RWPE2 (cell line): ENCODE results near the gene NAXE.

ENCODE experiments used
- ATAC-seq: fragments of 200-7000 bp; cut with Tn5 transposase; 3 replicates; pipeline ENCODE4 v1.9.1; 2021; ENCODE audit warnings: low read depth
- DNase-seq: peaks from one replicate; pipeline ENCODE4 v3.0.0-alpha.2; 2020; ENCODE audit warnings: low spot score
- H3K27ac ChIP-seq: fragments of 450-650 bp; 2 replicates; pipeline ENCODE4 v1.5.1; 2017; ENCODE audit warnings: mild to moderate bottlenecking; ENCODE audit not compliant: poor library complexity, severe bottlenecking
- H3K27me3 ChIP-seq: fragments of 250-450 bp; sonication (Bioruptor Pico); 2 replicates; pipeline ENCODE4 v1.5.1; 2021; ENCODE audit warnings: mild to moderate bottlenecking, moderate library complexity; ENCODE audit not compliant: insufficient read depth, poor library complexity, severe bottlenecking
- H3K36me3 ChIP-seq: fragments of 250-450 bp; sonication (Bioruptor Pico); 2 replicates; pipeline ENCODE4 v1.5.1; 2020; ENCODE audit warnings: low read depth, mild to moderate bottlenecking, moderate library complexity
- H3K4me1 ChIP-seq: fragments of 250-450 bp; sonication (Bioruptor Pico); 2 replicates; pipeline ENCODE4 v1.5.1; 2021; ENCODE audit warnings: mild to moderate bottlenecking, moderate library complexity; ENCODE audit not compliant: insufficient read depth, poor library complexity, severe bottlenecking
- H3K4me3 ChIP-seq: fragments of 250-450 bp; sonication (Bioruptor Pico); 2 replicates; pipeline ENCODE4 v1.5.1; 2021; ENCODE audit warnings: mild to moderate bottlenecking, moderate library complexity; ENCODE audit not compliant: severe bottlenecking
- H3K9me3 ChIP-seq: fragments of 250-450 bp; sonication (Bioruptor Pico); 2 replicates; pipeline ENCODE4 v1.5.1; 2021; ENCODE audit warnings: mild to moderate bottlenecking, moderate library complexity; ENCODE audit not compliant: severe bottlenecking
- TF ChIP-seq, protein P1 (sequence below): fragments of 450-650 bp; IDR thresholded peaks from one replicate; pipeline ENCODE4 v1.5.1; 2017; ENCODE audit warnings: mild to moderate bottlenecking, moderate library complexity; ENCODE audit not compliant: poor library complexity, severe bottlenecking

Gene NAXE

GRCh38 chr1:156622581-156623297 is 31.2 kb downstream of the NAXE start:
- TF ChIP-seq, protein P1, sequence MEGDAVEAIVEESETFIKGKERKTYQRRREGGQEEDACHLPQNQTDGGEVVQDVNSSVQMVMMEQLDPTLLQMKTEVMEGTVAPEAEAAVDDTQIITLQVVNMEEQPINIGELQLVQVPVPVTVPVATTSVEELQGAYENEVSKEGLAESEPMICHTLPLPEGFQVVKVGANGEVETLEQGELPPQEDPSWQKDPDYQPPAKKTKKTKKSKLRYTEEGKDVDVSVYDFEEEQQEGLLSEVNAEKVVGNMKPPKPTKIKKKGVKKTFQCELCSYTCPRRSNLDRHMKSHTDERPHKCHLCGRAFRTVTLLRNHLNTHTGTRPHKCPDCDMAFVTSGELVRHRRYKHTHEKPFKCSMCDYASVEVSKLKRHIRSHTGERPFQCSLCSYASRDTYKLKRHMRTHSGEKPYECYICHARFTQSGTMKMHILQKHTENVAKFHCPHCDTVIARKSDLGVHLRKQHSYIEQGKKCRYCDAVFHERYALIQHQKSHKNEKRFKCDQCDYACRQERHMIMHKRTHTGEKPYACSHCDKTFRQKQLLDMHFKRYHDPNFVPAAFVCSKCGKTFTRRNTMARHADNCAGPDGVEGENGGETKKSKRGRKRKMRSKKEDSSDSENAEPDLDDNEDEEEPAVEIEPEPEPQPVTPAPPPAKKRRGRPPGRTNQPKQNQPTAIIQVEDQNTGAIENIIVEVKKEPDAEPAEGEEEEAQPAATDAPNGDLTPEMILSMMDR, result no peak
- peaks cover 63% of the 10 kb centered on the region for H3K27me3 ChIP-seq
- ATAC-seq, result no peak

DNA sequence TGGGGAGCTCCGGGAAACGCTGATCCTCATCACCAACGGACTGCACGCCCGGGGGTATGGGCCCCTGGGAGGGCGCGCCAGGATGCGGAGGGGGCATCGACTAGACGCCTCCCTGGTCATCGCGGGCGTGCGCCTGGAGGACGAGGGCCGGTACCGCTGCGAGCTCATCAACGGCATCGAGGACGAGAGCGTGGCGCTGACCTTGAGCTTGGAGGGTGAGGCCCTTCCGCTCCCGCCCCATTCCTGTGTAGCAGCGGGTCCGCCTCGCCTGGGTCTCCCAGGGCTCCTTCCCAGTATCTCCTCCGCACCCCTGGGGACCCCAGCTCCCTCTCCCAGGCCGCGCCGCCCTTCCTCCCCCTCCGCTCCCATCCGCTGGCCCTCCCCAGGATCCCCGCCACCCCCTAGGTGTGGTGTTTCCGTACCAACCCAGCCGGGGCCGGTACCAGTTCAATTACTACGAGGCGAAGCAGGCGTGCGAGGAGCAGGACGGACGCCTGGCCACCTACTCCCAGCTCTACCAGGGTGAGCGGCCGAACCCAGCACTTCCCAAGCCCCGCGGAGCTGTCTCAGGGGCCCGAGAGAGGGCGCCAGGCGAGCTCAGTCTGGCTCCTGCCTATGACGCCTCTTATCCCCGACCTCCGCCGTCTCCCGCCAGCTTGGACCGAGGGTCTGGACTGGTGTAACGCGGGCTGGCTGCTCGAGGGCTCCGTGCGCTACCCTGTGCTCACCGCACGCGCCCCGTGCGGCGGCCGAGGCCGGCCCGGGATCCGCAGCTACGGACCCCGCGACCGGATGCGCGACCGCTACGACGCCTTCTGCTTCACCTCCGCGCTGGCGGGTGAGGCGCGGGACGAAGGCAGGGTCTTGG is 32.6 kb downstream of the NAXE start:
- TF ChIP-seq, protein P1, result peak; percentile 36
- Histone ChIP-seq H3K4me3 (peak overlapping the region; percentile 20), H3K27me3 (peaks cover 63% of the 10 kb centered on the region)

More at GRCh38 chr1:156622581-156623297, 31.2 kb downstream of the NAXE start:
- no peaks in the 10 kb centered on the region for H3K9me3 ChIP-seq
- H3K4me1 ChIP-seq, result no peaks in the 10 kb centered on the region
- H3K4me3 ChIP-seq, result no peak overlapping the region
- no peak for DNase-seq
- H3K27ac ChIP-seq, result no peak overlapping the region
- H3K36me3 ChIP-seq, result no peaks in the 10 kb centered on the region

DNA sequence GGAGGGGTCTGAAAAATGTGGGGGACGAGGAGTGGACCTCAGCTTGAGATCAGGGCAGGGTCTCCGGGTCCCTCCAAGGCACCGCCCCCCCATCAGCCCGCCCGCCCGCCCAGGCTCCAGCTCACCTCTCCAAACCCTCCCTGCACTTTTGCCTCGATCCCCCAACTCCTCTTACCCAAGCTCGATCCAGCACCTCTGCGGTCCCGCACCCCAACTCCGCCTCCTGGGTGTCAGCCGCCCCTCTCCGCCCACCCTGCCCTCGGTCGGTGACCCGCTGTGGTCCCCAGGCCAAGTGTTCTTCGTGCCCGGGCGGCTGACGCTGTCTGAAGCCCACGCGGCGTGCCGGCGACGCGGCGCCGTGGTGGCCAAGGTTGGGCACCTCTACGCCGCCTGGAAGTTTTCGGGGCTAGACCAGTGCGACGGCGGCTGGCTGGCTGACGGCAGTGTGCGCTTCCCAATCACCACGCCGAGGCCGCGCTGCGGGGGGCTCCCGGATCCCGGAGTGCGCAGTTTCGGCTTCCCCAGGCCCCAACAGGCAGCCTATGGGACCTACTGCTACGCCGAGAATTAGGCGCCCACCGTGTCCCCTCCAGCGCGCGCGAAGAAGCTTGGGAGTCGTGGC is 33.3 kb downstream of the NAXE start:
- H3K4me1 ChIP-seq, result no peaks in the 10 kb centered on the region
- H3K36me3 ChIP-seq, result no peaks in the 10 kb centered on the region
- H3K27me3 ChIP-seq, result peaks cover 63% of the 10 kb centered on the region
- peak overlapping the region; percentile 20 for H3K4me3 ChIP-seq
- H3K27ac ChIP-seq, result no peak overlapping the region
- TF ChIP-seq, protein P1, result no peak
- ATAC-seq (no peak), DNase-seq (no peak)
- no peaks in the 10 kb centered on the region for H3K9me3 ChIP-seq

More for the DNA sequence above, 32.6 kb downstream of the NAXE start:
- Histone ChIP-seq H3K4me1 (no peaks in the 10 kb centered on the region), H3K9me3 (no peaks in the 10 kb centered on the region), H3K27ac (no peak overlapping the region), H3K36me3 (no peaks in the 10 kb centered on the region)
- ATAC-seq (peak; percentile 74), DNase-seq (no peak)

DNA sequence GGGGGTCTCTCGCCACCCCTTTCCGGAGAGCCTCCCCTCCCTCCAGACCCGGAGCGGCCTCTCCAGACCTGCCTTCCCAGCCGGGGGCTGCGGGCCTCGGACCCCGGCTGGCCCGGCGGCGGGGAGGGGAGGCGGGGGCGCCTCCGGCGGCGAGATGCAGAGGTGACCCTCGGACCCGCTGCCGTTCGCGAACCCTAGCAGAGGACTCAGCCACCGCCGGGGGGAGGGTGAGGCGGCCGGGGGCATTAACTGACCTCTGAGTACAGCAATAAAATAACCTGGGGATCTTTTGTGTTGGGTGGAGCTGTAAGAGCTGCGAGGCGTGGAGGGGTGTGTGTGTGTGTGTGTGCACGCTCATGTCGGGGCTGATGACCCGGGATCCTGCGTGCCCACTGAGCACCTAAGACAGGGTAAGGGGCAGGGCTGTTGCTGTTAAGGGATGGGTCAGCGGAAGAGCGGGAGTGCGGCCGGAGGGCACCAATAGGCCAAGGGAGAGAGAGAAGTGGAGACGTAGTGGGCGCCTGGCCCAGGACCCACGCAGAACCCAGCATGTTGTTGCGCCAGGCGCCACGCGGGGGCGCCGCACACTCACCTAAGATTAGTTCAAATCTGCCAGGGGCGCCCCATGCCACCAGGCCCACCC is 34.0 kb downstream of the NAXE start:
- ATAC-seq, result peak; percentile 19; the same call in 1 of the 3 replicates
- H3K4me3 ChIP-seq, result no peak overlapping the region
- no peaks in the 10 kb centered on the region for H3K36me3 ChIP-seq
- TF ChIP-seq, protein P1, result peak; percentile 89
- no peaks in the 10 kb centered on the region for H3K9me3 ChIP-seq
- peaks cover 56% of the 10 kb centered on the region for H3K27me3 ChIP-seq
- no peak overlapping the region for H3K27ac ChIP-seq
- H3K4me1 ChIP-seq, result no peaks in the 10 kb centered on the region
- no peak for DNase-seq
